Smooth muscle cell (in vitro differentiated cells): ENCODE data around the gene TRAPPC2L. TPM values are rescaled to one million over a fixed set of nuclear protein-coding genes. Genes with fewer than 3 reads are reported as not detected.

Experiments
- DNase-seq: peaks from one replicate; lab custom pipeline; 2025; ENCODE audit not compliant: unreplicated experiment; lab: John Stamatoyannopoulos, UW
- H2AFZ ChIP-seq: fragments of 200-600 bp; sonication (generic); 2 replicates; pipeline ENCODE4 v1.6.0; 2016; ENCODE audit warnings: antibody characterized with exemption, low read depth, mild to moderate bottlenecking
- H3F3A ChIP-seq: fragments of 200-600 bp; sonication (generic); 2 replicates; pipeline ENCODE4 v1.6.0; 2017; ENCODE audit warnings: antibody characterized with exemption, low read depth
- H3K27ac ChIP-seq: fragments of 200-600 bp; sonication (generic); 2 replicates; pipeline ENCODE4 v1.5.1; 2016; ENCODE audit warnings: low read depth, mild to moderate bottlenecking
- H3K27me3 ChIP-seq: fragments of 200-600 bp; sonication (generic); 2 replicates; pipeline ENCODE4 v1.6.1; 2016; ENCODE audit warnings: low read depth, mild to moderate bottlenecking
- H3K36me3 ChIP-seq: fragments of 200-600 bp; sonication (generic); 2 replicates; pipeline ENCODE4 v1.5.1; 2016; ENCODE audit warnings: low read depth
- H3K4me1 ChIP-seq: fragments of 200-600 bp; sonication (generic); 2 replicates; pipeline ENCODE4 v1.5.1; 2016; ENCODE audit warnings: low read depth
- H3K4me2 ChIP-seq: fragments of 200-600 bp; sonication (generic); 2 replicates; pipeline ENCODE4 v1.6.0; 2016; ENCODE audit warnings: mild to moderate bottlenecking
- H3K4me3 ChIP-seq: fragments of 200-600 bp; sonication (generic); 2 replicates; pipeline ENCODE4 v1.5.1; 2016; ENCODE audit warnings: mild to moderate bottlenecking
- H3K79me2 ChIP-seq: fragments of 200-600 bp; sonication (generic); 2 replicates; pipeline ENCODE4 v1.6.0; 2016; ENCODE audit warnings: low read depth, mild to moderate bottlenecking
- H3K9ac ChIP-seq: fragments of 200-600 bp; sonication (generic); 2 replicates; pipeline ENCODE4 v1.6.0; 2016; ENCODE audit warnings: low read depth
- H3K9me3 ChIP-seq: fragments of 200-600 bp; sonication (generic); replicated peaks from 2 replicates; pipeline ENCODE4 v1.5.1; 2016; ENCODE audit warnings: low read depth
- H4K20me1 ChIP-seq: fragments of 200-600 bp; sonication (generic); 2 replicates; pipeline ENCODE4 v1.6.0; 2016; ENCODE audit warnings: low read depth
- WGBS: methylation state at CpG from one replicate; pipeline ENCODE4 v1.1.7; 2016; ENCODE audit warnings: low lambda C conversion rate; 5-methylcytosine and 5-hydroxymethylcytosine counted together
- polyA plus RNA-seq: library from polyadenylated mRNA; unstranded; fragments of >200 nt; fragmentation: Nextera tagmentation; extraction: Ambion mirVana; gene quantifications from 2 replicates; pipeline ENCODE4 v1.2.1, GENCODE V29; 2016
- total RNA-seq: library from RNA; depleted of rRNA; stranded (reverse); fragments of >200 nt; gene quantifications from 2 replicates; pipeline ENCODE4 v1.2.3, GENCODE V29; 2014
- TF ChIP-seq, protein P1 (sequence below): fragments of 200-600 bp; sonication (generic); IDR thresholded peaks from 2 replicates; pipeline ENCODE4 v1.5.1; 2017; ENCODE audit warnings: borderline replicate concordance, mild to moderate bottlenecking, antibody characterized with exemption; ENCODE audit not compliant: insufficient read depth, poor library complexity, severe bottlenecking

TRAPPC2L gene
- total and polyA plus RNA-seq, 2 experiments from 2014 or later = 17.9 to 125 TPM

DNA sequence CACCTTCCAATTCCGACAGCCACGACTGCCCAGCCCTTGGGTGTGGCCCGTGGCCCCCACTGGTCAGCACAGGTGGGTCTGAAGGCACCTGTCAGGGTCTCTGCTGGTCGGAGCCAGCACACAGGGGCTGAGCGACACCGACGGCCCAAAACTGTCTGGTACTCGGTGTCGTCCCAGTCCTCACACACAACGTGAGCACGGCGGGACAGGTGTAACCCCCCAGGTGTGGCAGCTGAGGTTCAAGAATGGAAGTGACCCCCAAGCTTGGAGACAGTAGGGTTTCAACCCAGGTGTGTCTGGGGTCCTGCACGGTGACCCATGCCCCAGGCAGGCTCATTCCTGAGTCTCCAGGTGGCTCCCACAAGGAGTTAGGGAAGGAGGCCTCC, 1.2 kb upstream of the TRAPPC2L start:
- WGBS = 86% methylated on average over 13 of the region's 13 CpGs
- Histone ChIP-seq H3K79me2 (peaks cover 20% of the 10 kb centered on the region), H3K27me3 (no peaks in the 10 kb centered on the region), H3K4me3 (peak overlapping the region; percentile 84), H3K9me3 (no peaks in the 10 kb centered on the region), H2AFZ (no peak overlapping the region), H3K27ac (no peak overlapping the region), H3K36me3 (no peaks in the 10 kb centered on the region), H3K9ac (no peak overlapping the region), H4K20me1 (peaks cover 29% of the 10 kb centered on the region), H3F3A (no peaks in the 10 kb centered on the region), H3K4me2 (peak overlapping the region; percentile 95), H3K4me1 (peaks cover 3% of the 10 kb centered on the region)
- TF ChIP-seq, protein P1, sequence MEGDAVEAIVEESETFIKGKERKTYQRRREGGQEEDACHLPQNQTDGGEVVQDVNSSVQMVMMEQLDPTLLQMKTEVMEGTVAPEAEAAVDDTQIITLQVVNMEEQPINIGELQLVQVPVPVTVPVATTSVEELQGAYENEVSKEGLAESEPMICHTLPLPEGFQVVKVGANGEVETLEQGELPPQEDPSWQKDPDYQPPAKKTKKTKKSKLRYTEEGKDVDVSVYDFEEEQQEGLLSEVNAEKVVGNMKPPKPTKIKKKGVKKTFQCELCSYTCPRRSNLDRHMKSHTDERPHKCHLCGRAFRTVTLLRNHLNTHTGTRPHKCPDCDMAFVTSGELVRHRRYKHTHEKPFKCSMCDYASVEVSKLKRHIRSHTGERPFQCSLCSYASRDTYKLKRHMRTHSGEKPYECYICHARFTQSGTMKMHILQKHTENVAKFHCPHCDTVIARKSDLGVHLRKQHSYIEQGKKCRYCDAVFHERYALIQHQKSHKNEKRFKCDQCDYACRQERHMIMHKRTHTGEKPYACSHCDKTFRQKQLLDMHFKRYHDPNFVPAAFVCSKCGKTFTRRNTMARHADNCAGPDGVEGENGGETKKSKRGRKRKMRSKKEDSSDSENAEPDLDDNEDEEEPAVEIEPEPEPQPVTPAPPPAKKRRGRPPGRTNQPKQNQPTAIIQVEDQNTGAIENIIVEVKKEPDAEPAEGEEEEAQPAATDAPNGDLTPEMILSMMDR = no peak
- DNase-seq = no peak

DNA sequence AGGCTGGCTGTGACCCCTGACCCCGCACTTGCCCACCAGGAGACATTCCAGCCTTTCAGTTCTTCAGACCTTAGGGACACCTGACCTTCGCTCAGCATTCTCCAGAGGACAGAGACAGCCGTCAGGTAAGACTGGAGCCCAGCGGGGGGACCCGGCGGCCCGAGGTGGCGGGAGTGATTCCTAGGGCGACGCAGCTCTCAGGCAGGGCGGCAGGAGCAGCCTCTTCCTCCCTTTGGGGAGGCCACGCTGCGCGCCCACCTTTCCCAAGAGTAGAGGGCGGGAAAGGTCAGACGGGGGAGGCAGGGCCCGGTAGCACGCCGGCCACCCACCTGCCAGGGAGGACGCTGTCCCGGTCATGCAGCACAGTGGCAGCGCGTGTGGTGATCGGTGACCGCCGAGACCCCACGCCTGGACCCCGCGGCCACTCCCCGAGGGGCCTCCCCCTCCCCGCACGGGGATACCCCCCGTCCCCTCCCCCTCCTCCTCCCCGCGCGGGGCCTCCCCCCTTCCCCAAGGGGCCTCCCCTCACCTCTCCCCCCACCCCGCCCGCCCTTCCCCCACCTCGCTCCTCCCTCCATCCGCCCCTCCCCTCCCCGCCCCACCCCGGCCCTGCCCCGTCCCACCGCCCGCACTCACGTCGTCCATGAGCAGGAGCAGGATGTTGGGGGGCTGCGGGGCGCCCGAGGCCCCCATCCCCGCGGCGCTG, 652 bp upstream of the TRAPPC2L start:
- Histone ChIP-seq H3K27ac (no peak overlapping the region), H3K4me1 (peaks cover 3% of the 10 kb centered on the region), H3K79me2 (peaks cover 20% of the 10 kb centered on the region), H3K4me3 (peak overlapping the region; percentile 84), H4K20me1 (peaks cover 29% of the 10 kb centered on the region), H2AFZ (no peak overlapping the region), H3K36me3 (no peaks in the 10 kb centered on the region), H3K9ac (peak overlapping the region; percentile 66), H3K9me3 (no peaks in the 10 kb centered on the region), H3K27me3 (no peaks in the 10 kb centered on the region), H3F3A (no peaks in the 10 kb centered on the region), H3K4me2 (peak overlapping the region; percentile 95)
- DNase-seq = no peak
- WGBS = 19% methylated on average over 22 of the region's 53 CpGs
- TF ChIP-seq, protein P1 = no peak

DNA sequence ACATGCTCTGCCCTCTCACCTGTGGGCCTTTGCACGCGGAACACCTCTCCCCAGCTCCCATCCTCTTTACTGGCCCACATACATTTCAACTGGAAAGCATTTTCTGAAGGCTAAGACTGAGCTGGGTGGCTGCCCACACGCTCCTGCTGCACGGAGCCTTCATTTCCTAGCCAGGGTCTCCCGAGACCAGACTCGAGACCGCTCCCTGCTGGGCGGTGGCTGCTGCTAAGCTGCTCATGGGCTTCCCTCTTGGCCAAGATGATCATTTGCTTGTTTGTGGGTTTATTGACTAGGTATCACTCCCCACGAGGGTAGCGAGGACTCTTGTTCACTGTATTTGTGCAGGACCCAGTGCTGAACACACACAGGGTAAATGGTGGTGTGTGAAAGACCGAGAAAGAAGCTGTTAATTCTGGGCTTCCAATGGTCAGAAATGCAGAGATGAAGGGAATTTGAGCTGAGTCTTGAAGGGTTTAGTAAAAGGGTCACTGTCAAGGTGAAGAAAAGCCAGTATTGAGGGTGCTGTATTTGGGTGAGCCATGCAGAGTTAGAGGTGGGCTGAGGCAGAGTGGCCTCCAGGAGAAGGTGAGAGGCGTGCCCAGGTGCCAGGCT, 907 bp downstream of the TRAPPC2L start:
- H3K79me2 ChIP-seq = peaks cover 20% of the 10 kb centered on the region
- H3K36me3 ChIP-seq = no peaks in the 10 kb centered on the region
- peak overlapping the region; percentile 91 for H2AFZ ChIP-seq
- no peaks in the 10 kb centered on the region for H3K9me3 ChIP-seq
- H3K27ac ChIP-seq = peak overlapping the region; percentile 56
- H3K4me3 ChIP-seq = peak overlapping the region; percentile 84
- H3K4me1 ChIP-seq = peaks cover 3% of the 10 kb centered on the region
- DNase-seq = peak; percentile 30
- 17% methylated on average over 12 of the region's 12 CpGs for WGBS
- peak overlapping the region; percentile 90 for H3K4me2 ChIP-seq
- H3F3A ChIP-seq = no peaks in the 10 kb centered on the region
- H3K27me3 ChIP-seq = no peaks in the 10 kb centered on the region
- peaks cover 29% of the 10 kb centered on the region for H4K20me1 ChIP-seq
- TF ChIP-seq, protein P1 = peak; percentile 60
- peak overlapping the region; percentile 89 for H3K9ac ChIP-seq
